GM19438 (cell line): ENCODE results near the gene PSMA5.
"Not testable (repeated sequence)": the region's sequence is repeated elsewhere in the genome, so short reads cannot be mapped to it uniquely, and the experiment has no call there.

Source experiments
- ATAC-seq: cut with Tn5 transposase; IDR thresholded peaks from one replicate; pipeline ENCODE4 v1.9.1; 2021; ENCODE audit warnings: low read depth; ENCODE audit not compliant: unreplicated experiment

PSMA5 gene

GRCh38 chr1:109393617-109394233 is 32.5 kb downstream of the PSMA5 start:
- ATAC-seq, result no peak

DNA sequence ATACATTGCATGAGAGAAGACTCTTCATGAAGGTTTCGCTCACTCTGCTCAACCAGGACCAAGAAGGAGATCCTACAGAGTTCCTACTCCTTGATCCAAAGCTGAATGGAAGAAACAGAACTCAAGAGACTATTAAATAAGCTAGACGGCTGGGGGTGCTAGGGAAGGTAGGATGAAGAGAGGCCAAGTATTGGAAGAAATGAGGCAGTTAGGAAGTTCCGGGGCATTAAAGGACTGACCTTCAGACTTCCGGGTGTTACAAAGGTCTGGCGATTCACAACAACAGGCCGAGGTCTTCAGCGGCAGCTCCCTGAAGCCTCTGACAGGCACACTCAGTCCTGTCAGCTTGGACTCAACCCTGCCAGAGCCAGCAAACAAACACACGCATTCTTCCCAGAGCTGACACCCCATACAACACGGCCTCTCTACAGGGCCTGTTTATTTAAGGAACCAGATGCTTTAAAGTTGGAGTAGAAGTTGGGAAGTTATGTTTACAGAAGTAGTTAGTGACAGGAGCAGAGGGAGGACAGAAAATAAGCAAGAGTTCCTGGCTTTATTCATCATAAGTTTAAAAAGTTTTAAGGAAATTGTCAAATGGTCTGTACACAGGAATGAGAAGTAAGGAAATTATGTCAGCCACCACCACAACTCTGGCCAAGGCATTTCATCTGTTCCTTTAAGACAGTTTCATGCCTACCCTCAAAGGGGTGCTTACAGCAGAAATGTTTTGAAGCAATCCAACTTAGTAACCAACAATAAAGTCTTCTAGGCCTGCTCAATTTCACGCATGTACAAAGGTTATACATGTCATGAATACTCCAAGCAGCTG is 33.2 kb downstream of the PSMA5 start:
- ATAC-seq, result no peak

DNA sequence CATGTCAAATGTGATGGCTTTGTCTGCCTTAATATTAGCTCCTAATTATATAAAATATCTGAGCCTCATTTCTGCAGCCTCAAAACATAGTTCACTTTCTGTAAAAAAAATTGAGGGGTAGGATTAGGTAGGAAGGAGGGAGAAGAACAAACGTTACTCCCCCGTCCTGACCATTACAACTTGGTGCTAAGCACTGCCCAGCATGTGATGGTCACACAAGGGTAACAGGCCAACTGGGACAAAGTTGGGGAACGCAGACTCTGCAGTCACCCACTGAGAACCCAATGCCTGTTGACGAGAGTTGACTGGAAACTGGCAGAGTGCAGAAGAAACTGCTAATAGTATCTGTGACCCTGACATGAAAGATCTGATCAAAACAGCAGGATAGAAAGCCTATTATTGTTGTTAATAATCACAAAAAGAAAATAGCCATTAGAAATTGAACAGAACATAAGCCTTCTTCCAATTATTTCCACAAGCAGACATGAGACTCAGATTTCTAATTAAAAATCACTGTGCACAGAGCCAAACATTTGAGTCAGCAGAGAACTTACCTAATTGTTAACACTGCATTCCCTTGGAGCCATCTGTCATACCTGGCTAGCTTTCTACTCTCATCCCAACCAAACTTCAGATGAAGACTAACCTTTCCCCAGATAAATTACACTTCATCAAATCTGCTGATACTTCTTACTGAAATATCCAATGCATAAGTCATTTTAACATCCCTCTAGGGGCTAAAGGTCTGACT is 34.0 kb downstream of the PSMA5 start:
- no peak for ATAC-seq

DNA sequence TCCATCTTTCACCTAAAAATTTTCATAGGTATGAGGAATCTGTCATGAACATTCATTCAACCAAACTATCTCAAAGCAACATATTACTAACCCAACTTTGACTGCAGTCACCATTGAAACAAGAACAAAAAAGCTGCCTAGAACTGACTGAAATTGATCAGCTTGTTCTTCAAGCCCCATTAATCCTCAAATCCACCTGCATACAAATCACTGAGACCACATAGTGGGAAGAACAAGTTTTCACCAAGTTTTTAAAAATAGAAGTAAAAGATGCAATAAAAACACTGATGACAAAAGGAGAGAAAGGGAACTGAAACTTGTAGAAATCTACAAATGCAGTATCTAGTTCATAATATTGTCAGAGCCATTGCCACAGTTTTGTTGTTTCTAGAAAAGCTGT is 34.6 kb downstream of the PSMA5 start:
- ATAC-seq, result peak; percentile 77

GRCh38 chr1:109391157-109391556 is 35.1 kb downstream of the PSMA5 start:
- ATAC-seq, result no peak

- no peak for ATAC-seq
Observed at GRCh38 chr1:109389638-109390341, 36.5 kb downstream of the PSMA5 start.

GRCh38 chr1:109388884-109389637 is 37.2 kb downstream of the PSMA5 start:
- ATAC-seq, result no peak

DNA sequence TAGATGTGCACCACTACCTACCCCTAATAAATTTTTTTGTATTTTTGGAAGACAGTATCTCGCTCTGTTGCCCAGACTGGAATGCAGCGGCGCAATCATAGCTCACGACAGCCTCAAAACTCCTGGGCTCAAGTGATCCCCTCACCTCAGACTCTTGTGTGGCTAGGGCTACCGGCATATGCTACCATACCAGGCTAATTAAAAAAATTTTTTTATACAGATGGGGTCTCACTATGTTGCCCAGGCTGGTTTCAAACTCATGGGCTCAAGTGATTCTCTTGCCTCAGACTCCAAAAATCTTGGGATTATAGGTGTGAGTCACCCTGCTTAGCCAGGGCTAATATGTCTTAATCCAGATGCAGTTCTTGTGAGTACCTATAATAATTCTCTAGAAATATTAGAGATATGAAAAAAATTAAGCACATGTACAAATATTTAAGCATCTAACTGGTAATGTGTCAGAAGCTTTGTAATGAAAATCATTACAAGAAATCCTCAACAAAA is 38.0 kb downstream of the PSMA5 start:
- no peak for ATAC-seq

DNA sequence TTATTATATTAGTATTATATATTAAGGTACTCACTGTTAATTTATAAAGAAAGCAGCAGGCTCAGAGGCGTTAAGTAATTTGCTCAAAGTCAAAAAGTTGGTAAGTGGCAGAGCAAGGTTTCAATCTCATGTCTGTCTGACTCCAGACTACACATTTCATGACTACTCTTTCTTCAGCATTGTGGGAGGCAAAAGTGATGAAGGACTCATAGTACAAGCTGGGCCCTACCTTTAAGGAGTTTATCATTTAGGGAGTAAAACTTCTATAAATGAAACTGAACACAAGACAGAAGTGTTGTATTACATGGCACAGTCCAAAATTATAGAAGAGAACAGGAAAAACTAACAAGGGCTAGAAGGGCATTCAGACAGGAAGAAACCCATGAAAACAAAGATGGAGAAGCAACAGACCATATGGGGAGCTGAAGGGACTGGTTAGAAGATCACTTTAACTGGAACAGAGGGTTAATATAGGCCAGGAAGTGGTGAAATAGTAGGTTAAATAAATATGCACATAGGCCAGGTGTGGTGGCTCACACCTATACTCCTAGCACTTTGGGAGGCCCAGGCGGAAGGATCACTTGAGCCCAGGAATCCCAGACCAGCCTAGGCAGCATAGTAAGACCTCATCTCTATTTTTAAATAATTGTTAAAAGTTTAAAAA is 40.1 kb downstream of the PSMA5 start:
- no peak for ATAC-seq

- ATAC-seq, result no peak
Observed at GRCh38 chr1:109385417-109385816, 40.8 kb downstream of the PSMA5 start.

DNA sequence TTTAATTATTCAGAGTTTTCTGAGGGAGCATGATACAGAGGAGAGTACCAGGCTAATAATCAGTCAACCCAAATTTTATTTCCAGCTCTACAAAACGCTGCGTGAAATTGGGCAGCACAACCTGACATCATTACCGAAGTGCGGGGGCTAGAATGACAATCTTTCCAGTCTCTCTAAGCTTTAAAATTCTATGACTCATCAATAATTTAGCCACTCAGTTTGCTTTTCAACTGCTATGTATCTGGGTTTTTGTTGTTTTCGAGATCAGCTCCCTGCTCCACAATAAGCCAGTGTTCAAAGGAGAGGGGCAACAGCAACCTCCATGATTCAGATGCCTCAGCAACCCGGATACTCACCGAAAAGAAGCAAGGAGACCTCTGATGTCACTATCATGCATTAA is 42.4 kb downstream of the PSMA5 start:
- ATAC-seq, result no peak

GRCh38 chr1:109383087-109383779 is 43.0 kb downstream of the PSMA5 start:
- no peak for ATAC-seq

- ATAC-seq, result no peak
Observed at GRCh38 chr1:109381573-109381972, 44.7 kb downstream of the PSMA5 start.

- no peak for ATAC-seq
Observed at GRCh38 chr1:109379907-109380306, 46.3 kb downstream of the PSMA5 start.

DNA sequence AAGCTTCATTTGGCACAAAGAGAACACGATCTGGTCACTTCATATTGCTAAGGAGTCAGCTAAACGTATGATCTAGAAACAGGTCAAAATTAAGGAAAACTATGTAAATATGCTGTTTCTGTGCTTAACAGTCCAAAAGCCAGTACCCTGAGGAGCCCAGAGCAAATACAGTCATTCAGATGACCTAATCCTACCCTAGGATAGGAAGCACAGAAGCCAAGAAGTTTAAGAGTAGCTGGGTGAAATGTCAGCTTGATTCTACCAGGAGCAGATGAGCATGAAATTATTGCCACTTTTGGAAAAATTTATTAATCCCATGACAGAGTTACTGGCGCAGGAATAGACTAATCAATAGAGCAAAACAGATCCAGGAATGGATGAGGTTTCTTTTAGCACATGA is 46.8 kb downstream of the PSMA5 start:
- no peak for ATAC-seq

DNA sequence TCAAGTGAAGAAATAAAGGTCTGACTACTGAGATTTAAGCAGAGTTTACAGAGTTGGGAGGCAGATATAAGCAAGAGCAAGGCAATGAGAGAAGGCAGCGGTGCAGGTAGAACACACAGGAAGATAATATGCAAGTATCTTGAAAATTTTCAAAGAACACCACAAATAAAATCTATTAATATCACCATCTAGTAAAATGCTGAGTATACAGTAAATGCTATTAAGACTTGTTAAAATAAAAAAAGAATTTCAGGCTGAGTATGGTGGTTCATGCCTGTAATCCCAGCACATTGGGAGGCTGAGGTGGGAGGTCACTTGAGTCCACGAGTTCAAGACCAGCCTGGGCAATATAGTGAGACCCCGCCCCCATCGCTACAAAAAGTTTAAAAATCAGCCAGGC is 48.5 kb downstream of the PSMA5 start:
- no peak for ATAC-seq

DNA sequence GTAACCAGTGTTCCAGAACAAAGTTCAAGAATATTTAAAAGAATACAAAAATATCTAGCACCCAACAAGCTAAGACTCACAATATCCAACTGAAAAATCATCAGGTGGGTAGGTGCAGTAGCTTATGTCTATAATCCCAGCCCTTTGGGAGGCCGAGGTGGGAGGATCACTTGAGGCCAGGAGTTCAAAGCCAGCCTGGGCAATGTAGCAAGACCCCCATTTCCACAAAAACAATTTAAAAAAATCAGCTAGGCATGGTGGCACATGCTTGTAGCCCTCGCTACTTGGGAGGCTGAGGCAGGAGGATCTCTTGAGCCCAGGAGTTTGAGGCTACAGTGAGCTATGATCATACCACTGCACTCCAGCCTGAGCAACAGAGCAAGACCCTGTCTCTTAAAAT is 52.6 kb downstream of the PSMA5 start:
- ATAC-seq, result not testable (repeated sequence)

DNA sequence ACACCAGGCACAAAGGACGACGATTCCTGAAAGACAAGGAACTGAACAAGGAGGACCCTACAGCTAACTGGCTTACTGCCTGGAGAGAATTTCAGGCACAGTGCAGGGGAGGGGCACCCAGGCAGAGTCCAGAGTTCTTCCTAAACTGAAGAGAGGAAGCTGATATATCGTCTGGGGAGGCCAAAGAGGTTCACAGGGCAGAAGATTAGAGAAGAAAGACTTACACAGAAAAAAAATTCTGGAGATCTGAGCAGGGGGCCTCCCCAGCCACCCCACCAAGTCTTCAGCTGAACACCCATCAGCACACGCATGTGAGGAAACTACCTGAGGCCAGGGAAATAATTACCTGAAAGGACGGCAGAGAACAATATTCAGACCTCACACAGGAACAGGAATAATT is 53.1 kb downstream of the PSMA5 start:
- ATAC-seq, result no peak

DNA sequence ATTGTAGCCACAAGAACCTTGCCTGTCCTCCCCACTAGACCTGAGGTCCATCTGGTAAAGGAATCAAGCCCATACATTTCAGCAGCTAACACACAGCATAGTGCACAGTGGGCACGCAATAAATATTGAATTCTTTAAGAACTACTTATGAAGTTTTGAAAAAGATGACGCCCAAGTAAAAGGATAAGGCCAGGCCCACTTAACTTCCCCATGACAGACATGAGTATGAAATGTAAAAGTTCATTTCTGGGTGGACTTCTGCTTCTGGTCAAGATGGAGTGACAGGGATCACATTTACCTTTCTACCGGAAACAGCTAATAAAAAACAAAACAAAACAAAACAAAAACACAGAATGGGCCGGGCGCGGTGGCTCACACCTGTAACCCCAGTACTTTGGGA is 54.0 kb downstream of the PSMA5 start:
- ATAC-seq, result no peak
